PFSK-1 (cell line): ENCODE results near the gene TPK1.

Experiments
- FOXP2 ChIP-seq: optimal IDR thresholded peaks from 2 replicates; pipeline ENCODE3; 2011; ENCODE audit warnings: borderline replicate concordance, control low read depth, inconsistent platforms; ENCODE audit not compliant: insufficient read depth; ENCODE audit errors: extremely low read length, extremely low read depth
- POLR2AphosphoS5 ChIP-seq: IDR thresholded peaks from 2 replicates; pipeline ENCODE4 v1.6.1; 2012; ENCODE audit warnings: low read depth, mild to moderate bottlenecking, control low read depth, low read length, moderate library complexity
- SIN3A ChIP-seq: IDR thresholded peaks from 2 replicates; pipeline ENCODE4 v1.6.1; 2012; ENCODE audit warnings: mild to moderate bottlenecking, low read length, moderate library complexity, borderline replicate concordance; ENCODE audit not compliant: insufficient read depth
- TAF1 ChIP-seq: IDR thresholded peaks from 2 replicates; pipeline ENCODE4 v1.6.1; 2012; ENCODE audit warnings: low read length, control low read depth, borderline replicate concordance; ENCODE audit not compliant: insufficient read depth
- TF ChIP-seq, protein P1 (sequence below), 2 experiments: IDR thresholded peaks; 2 replicates each; pipeline versions ENCODE4 v1.6.1 to v1.8.0; 2011 to 2012; ENCODE audit warnings: low read depth in 2 of 2, low read length in 2 of 2, control low read depth in 1 of 2, inconsistent platforms in 1 of 2, mild to moderate bottlenecking in 1 of 2, moderate library complexity in 1 of 2; ENCODE audit not compliant: insufficient read depth in 1 of 2

The TPK1 gene

GRCh38 chr7:144814299-144814698, 21.6 kb downstream of the TPK1 start:
- no peak for TF ChIP-seq POLR2AphosphoS5
- no peak for TF ChIP-seq FOXP2
- no peak for TF ChIP-seq SIN3A
- TF ChIP-seq, protein P1, sequence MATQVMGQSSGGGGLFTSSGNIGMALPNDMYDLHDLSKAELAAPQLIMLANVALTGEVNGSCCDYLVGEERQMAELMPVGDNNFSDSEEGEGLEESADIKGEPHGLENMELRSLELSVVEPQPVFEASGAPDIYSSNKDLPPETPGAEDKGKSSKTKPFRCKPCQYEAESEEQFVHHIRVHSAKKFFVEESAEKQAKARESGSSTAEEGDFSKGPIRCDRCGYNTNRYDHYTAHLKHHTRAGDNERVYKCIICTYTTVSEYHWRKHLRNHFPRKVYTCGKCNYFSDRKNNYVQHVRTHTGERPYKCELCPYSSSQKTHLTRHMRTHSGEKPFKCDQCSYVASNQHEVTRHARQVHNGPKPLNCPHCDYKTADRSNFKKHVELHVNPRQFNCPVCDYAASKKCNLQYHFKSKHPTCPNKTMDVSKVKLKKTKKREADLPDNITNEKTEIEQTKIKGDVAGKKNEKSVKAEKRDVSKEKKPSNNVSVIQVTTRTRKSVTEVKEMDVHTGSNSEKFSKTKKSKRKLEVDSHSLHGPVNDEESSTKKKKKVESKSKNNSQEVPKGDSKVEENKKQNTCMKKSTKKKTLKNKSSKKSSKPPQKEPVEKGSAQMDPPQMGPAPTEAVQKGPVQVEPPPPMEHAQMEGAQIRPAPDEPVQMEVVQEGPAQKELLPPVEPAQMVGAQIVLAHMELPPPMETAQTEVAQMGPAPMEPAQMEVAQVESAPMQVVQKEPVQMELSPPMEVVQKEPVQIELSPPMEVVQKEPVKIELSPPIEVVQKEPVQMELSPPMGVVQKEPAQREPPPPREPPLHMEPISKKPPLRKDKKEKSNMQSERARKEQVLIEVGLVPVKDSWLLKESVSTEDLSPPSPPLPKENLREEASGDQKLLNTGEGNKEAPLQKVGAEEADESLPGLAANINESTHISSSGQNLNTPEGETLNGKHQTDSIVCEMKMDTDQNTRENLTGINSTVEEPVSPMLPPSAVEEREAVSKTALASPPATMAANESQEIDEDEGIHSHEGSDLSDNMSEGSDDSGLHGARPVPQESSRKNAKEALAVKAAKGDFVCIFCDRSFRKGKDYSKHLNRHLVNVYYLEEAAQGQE (IDR thresholded peaks at IDR 0.05; ENCODE audit: insufficient read depth in 1 of 2, low read depth in 2 of 2, low read length in 2 of 2): no peak
- TF ChIP-seq TAF1: no peak

- no peak for TF ChIP-seq TAF1
- no peak for TF ChIP-seq SIN3A
- TF ChIP-seq FOXP2: no peak
- no peak for TF ChIP-seq POLR2AphosphoS5
- TF ChIP-seq, protein P1 (IDR thresholded peaks at IDR 0.05; ENCODE audit: insufficient read depth in 1 of 2, low read depth in 2 of 2, low read length in 2 of 2): no peak
Measured at GRCh38 chr7:144812379-144813283, 23.2 kb downstream of the TPK1 start.

DNA sequence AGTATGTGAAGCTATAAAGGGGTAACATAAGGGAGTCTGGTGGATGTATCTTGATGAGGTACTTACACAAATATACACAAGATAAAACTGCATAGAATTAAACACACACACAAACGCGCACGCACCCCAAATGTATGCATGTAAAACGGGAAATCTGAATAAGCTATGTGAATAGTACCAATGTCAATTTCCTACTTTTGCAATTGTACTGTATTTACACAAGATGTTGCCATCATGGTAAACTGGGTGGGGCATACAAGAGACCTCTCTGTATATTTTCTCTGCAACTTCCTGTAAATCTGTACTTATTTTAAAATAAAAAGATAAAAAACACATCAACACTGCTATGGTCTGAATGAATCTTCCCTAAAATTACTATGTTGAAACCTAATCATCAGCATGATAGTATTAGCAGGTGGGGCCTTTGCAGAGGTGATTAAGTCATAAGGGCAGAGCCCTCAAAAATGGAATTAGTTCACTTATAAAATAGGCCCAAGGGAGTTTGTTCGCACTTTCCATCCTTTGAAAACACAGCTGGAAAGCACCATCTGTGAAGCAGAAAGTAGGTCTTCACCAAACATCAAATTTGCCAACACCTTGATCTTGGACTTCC, 30.1 kb downstream of the TPK1 start:
- TF ChIP-seq SIN3A (no peak), FOXP2 (no peak), TAF1 (no peak), POLR2AphosphoS5 (no peak)
- TF ChIP-seq, protein P1 (IDR thresholded peaks at IDR 0.05; ENCODE audit: insufficient read depth in 1 of 2, low read depth in 2 of 2, low read length in 2 of 2): no peak

- TF ChIP-seq SIN3A (no peak), FOXP2 (no peak), TAF1 (no peak), POLR2AphosphoS5 (no peak)
- TF ChIP-seq, protein P1 (IDR thresholded peaks at IDR 0.05; ENCODE audit: insufficient read depth in 1 of 2, low read depth in 2 of 2, low read length in 2 of 2): no peak
Measured at GRCh38 chr7:144796919-144797318, 38.9 kb downstream of the TPK1 start.
